Uterus (tissue), 4 donors: Measurements from ENCODE around the gene WDR45B. TPM values are rescaled to one million over a fixed set of nuclear protein-coding genes. Genes with fewer than 3 reads are reported as not detected.
A peak's percentile ranks its signal among the peaks of the same experiment; 100 is the strongest.

Experiments
- DNase-seq, 2 donors: peaks; one replicate each; pipeline ENCODE4 v3.0.0-alpha.2; 2019 to 2020
- H3K27ac ChIP-seq, 2 donors: fragments of 200-600 bp; sonication (generic); 1 replicate in 1 of 2; 2 replicates in 1 of 2; pipeline ENCODE4 v1.5.1; 2016 to 2018
- H3K27me3 ChIP-seq, 2 donors: fragments of 200-600 bp; sonication (generic); one replicate each; pipeline ENCODE4 v1.5.1; 2018 to 2019; ENCODE audit warnings: control low read depth in 1 of 2
- H3K36me3 ChIP-seq, 2 donors: fragments of 200-600 bp; sonication (generic); one replicate each; pipeline ENCODE4 v1.5.1; 2019; ENCODE audit warnings: control low read depth in 1 of 2
- H3K4me1 ChIP-seq, 2 donors: fragments of 200-600 bp; sonication (generic); one replicate each; pipeline ENCODE4 v1.5.1; 2018 to 2019; ENCODE audit warnings: control low read depth in 1 of 2
- H3K4me3 ChIP-seq, 2 donors: fragments of 200-600 bp; sonication (generic); 1 replicate in 1 of 2; 2 replicates in 1 of 2; pipeline ENCODE4 v1.5.1; 2018 to 2019; ENCODE audit warnings: mild to moderate bottlenecking in 1 of 2
- H3K9me3 ChIP-seq, 2 donors: fragments of 200-600 bp; sonication (generic); one replicate each; pipeline ENCODE4 v1.5.1; 2019; ENCODE audit warnings: control low read depth in 1 of 2
- CTCF ChIP-seq, 4 experiments: fragments of 200-600 bp in 2 of 4; fragments of 450-650 bp in 2 of 4; sonication (generic) in 2 of 4; IDR thresholded peaks; one replicate each; pipeline ENCODE4 v1.5.1; 2016 to 2019; ENCODE audit warnings: antibody characterized with exemption in 4 of 4, mild to moderate bottlenecking in 2 of 4, moderate library complexity in 1 of 4
- POLR2A ChIP-seq, 2 donors: fragments of 450-650 bp; IDR thresholded peaks; one replicate each; pipeline ENCODE4 v1.6.1; 2016; ENCODE audit warnings: antibody characterized with exemption in 2 of 2, mild to moderate bottlenecking in 1 of 2, moderate library complexity in 1 of 2
- intact Hi-C: fragments of 100-400 bp; cut with DNase I; formaldehyde crosslinking; loops from one replicate; pipeline ENCODE4 v1.15.1; 2023; ENCODE audit warnings: low total_unique reads
- total RNA-seq, 4 donors: library from RNA; depleted of rRNA in 3 of 4; stranded (reverse); fragments of >200 nt in 3 of 4; gene quantifications; one replicate each; pipeline versions ENCODE4 v1.1.0 to v1.2.4, GENCODE V29; 2014 to 2023
- donor health status: DM: yes; HTN: yes; CAD: no.

The WDR45B gene
- total RNA-seq, 4 donors from 2014 or later = 56.5 to 111 (median 85.4) TPM

DNA sequence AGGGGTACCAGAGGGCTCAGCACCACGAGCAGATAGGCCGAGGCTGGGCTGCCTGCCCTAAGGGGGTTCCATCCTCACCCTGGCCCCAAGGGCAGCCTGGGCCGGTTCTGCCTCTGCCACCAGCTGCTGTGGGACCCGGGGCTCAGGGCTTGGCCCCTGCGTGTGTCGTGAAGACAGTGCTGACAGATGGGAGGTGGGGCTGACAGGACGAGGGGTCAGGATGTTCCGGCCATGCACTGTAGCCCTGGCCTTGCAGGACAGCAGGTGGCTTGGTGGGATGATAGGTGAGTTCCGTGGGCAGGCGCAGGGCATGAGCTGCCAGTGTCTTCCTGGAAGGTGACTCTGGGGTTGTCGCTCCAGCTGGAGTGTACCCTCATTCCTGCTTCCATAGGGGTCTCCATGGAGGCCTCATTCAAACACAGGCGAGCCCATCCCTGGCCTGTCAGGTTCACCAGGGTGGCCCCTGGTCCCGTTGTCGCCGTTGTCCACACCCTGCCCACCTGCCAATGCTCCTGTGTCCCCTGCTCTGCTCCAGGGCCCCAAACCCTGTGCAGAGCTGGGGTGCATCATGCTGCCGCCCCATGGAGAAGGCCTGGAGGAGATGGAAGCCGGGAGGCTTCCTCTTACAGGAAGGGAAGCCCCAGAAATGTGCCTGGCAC, 57.2 kb downstream of the WDR45B start:
- Histone ChIP-seq H3K9me3 (no peaks in the 10 kb centered on the region), H3K36me3 (no peaks in the 10 kb centered on the region), H3K27me3 (no peaks in the 10 kb centered on the region), H3K4me1 (no peaks in the 10 kb centered on the region), H3K4me3 (no peak overlapping the region), H3K27ac (peak overlapping the region; percentile 89 to 90)
- intact Hi-C loops = no loop called here
- no peak for DNase-seq
- TF ChIP-seq POLR2A (IDR thresholded peaks at IDR 0.05) = no peak
- TF ChIP-seq CTCF (IDR thresholded peaks at IDR 0.05) = no peak

- Histone ChIP-seq H3K4me1 (no peaks in the 10 kb centered on the region), H3K9me3 (no peaks in the 10 kb centered on the region), H3K27me3 (no peaks in the 10 kb centered on the region), H3K4me3 (no peak overlapping the region), H3K36me3 (no peaks in the 10 kb centered on the region), H3K27ac (no peak overlapping the region)
- intact Hi-C loops = no loop called here
- TF ChIP-seq POLR2A (IDR thresholded peaks at IDR 0.05) = no peak
- no peak for TF ChIP-seq CTCF (IDR thresholded peaks at IDR 0.05)
- no peak for DNase-seq
Measured at GRCh38 chr17:82590216-82590615, 58.0 kb downstream of the WDR45B start.

GRCh38 chr17:82589851-82590180, 58.4 kb downstream of the WDR45B start:
- TF ChIP-seq CTCF (IDR thresholded peaks at IDR 0.05) (no peak), POLR2A (IDR thresholded peaks at IDR 0.05) (no peak)
- Histone ChIP-seq H3K4me3 (no peak overlapping the region), H3K9me3 (no peaks in the 10 kb centered on the region), H3K27ac (no peak overlapping the region), H3K27me3 (no peaks in the 10 kb centered on the region), H3K36me3 (no peaks in the 10 kb centered on the region), H3K4me1 (no peaks in the 10 kb centered on the region)
- intact Hi-C loops = no loop called here
- no peak for DNase-seq

GRCh38 chr17:82588266-82589175, 59.7 kb downstream of the WDR45B start:
- no peaks in the 10 kb centered on the region for H3K4me1 ChIP-seq
- H3K27ac ChIP-seq = peak overlapping the region in 1 of 2 donors; percentile 1
- DNase-seq = no peak
- no peak for TF ChIP-seq CTCF (IDR thresholded peaks at IDR 0.05)
- no peak for TF ChIP-seq POLR2A (IDR thresholded peaks at IDR 0.05)
- H3K27me3 ChIP-seq = no peaks in the 10 kb centered on the region
- intact Hi-C loops = no loop called here
- H3K4me3 ChIP-seq = no peak overlapping the region
- H3K9me3 ChIP-seq = no peaks in the 10 kb centered on the region
- no peaks in the 10 kb centered on the region for H3K36me3 ChIP-seq
